Epithelial cell of proximal tubule (primary cell): ENCODE results near the gene SOX13. TPM values are rescaled to one million over a fixed set of nuclear protein-coding genes. Genes with fewer than 3 reads are reported as not detected.

Experiments
- DNase-seq: peaks from one replicate; pipeline ENCODE4 v3.0.0-alpha.2; 2011; ENCODE audit warnings: low read depth
- H3K4me3 ChIP-seq: 2 replicates; pipeline ENCODE4 v1.5.1; 2011; ENCODE audit warnings: low read depth, mild to moderate bottlenecking, low read length
- total RNA-seq: library from RNA; depleted of rRNA; stranded (reverse); fragments of >200 nt; gene quantifications from 2 replicates; pipeline ENCODE4 v1.2.3, GENCODE V29; 2015
- TF ChIP-seq, protein P1 (sequence below): conservative IDR thresholded peaks from 2 replicates; pipeline ENCODE4 v1.5.1; 2012; ENCODE audit warnings: low read depth, mild to moderate bottlenecking, low read length

Gene SOX13
- total RNA-seq, 1 donor from 2014 or later, result 16.2 TPM

DNA sequence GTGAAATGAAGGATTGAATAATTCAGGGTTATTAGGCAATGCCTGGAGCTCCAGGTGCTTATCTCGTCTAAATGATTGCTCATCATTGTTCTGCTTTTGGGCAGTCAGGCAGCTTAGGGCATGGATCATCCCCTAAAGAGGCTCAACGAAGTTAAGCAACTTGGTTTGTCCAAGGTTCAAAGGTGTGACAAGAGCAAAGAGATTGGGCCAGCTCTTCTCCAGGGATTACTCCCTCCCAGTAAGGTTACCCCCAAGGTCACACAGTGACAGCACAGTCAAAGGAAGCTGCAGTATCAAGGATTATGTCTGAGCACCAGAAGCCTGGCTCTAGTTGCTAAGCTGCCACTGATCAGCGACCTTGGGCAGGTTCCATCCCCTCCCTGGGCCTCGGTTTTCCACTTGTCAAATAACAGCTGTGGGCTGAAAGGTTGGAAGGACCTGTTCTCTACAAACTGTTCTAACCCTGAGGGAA is 72.2 kb downstream of the SOX13 start:
- TF ChIP-seq, protein P1, sequence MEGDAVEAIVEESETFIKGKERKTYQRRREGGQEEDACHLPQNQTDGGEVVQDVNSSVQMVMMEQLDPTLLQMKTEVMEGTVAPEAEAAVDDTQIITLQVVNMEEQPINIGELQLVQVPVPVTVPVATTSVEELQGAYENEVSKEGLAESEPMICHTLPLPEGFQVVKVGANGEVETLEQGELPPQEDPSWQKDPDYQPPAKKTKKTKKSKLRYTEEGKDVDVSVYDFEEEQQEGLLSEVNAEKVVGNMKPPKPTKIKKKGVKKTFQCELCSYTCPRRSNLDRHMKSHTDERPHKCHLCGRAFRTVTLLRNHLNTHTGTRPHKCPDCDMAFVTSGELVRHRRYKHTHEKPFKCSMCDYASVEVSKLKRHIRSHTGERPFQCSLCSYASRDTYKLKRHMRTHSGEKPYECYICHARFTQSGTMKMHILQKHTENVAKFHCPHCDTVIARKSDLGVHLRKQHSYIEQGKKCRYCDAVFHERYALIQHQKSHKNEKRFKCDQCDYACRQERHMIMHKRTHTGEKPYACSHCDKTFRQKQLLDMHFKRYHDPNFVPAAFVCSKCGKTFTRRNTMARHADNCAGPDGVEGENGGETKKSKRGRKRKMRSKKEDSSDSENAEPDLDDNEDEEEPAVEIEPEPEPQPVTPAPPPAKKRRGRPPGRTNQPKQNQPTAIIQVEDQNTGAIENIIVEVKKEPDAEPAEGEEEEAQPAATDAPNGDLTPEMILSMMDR, result no peak
- DNase-seq, result no peak
- no peak overlapping the region for H3K4me3 ChIP-seq

DNA sequence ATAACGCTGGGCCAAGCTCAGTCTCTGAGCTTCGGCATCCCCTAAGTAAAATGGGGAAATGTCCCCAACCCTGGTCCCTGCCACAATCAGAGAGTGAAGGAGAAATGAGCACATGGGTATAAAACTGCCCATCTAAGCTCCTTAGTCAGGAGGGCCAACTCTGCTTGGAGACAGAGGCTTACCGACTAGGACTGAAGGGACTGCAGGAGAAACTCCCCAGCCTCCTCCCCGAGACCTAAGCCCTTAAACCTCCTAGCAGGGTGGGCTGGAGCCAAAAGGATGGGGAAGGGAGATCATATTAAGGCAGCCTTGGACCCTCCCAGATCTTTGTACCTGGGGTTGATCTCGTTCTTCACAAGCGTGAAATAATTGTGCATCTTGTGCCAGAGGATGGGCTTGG is 73.4 kb downstream of the SOX13 start:
- TF ChIP-seq, protein P1, result no peak
- DNase-seq, result no peak
- H3K4me3 ChIP-seq, result no peak overlapping the region

DNA sequence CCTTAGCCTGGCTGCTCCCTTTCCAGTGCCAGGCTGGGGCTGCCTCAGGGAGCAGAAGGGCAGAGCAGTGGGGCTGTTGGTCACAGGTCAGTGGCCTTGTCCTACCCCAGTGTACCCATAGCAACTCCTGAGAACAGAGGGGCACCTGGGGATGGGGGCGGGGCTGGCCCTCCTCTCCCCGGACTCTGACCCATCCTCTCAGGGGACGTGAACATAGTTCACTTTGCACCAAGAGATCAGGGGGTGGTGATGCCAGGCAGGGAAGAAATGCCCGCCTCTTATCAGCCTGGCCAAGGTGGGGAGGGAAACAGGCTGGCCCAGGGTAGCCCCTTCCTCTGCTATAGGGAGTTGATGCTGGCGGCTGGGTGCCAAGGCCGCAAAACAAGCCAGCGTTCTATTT is 74.0 kb downstream of the SOX13 start:
- no peak for DNase-seq
- no peak overlapping the region for H3K4me3 ChIP-seq
- TF ChIP-seq, protein P1, result no peak

DNA sequence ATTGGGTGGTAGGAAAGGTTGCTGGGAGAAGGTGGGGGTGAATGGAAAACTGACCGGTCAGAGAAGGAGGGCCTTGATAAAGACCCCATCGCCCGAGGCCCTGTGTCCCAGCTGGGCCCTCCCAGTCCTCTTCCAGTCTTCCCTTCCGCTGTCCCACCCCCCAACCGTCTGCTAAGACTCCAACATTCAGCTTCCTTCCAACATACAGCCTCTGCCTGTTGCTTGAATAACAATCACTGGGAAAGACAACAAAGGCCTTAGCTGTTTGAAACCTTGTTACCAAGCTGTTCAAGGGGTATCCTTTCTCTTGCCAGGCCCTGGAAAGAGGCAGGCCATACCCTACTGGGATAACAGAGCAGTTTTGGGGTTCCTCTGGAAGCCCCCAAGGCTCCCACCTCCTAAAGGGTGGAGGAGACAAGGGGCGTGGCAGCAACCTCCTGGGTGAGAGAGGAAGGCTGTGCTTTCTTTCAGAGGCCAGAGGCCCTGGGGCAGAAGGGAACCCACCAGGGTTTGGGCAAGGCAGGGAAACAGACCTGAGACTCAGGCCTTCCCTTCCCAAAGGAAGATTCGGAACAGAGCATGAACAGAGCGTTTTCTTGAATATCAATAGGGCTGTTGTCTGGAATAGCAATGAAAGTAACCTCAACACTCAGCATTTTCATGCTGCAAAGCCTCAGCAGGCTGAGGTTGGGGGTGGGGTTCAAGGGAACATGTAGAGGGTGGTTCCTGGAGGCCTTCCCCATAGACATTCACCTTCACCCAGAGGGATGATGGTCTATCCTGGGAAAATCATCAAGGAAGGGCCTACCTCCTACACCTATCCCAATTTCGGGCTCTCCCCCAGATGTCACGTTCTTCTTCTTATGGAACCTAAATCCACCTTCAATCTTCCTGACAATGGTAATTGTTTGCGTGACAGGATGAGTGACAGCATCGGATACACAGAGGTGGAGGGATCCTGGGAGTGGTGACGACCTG is 74.8 kb downstream of the SOX13 start:
- no peak for DNase-seq
- TF ChIP-seq, protein P1, result no peak
- no peak overlapping the region for H3K4me3 ChIP-seq

DNA sequence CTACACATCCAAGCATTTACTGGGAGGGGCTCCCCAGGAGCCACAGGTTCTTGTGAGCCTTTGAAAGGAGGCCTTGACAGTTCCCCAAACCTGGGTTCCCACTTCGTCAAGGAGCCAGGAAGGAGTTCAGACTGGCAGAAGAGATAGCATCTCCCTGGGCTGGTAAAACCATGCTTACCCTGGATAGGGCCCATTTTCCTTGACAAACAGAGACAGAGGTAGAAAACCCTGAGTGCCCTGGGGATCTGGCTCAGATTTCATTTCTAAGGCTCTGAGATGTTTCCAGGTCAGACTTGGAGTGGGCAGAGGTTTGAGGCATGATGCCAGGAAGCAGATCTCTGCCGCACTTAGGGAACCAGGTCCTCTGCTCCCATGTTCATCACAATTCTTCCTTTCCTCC is 76.2 kb downstream of the SOX13 start:
- H3K4me3 ChIP-seq, result no peak overlapping the region
- no peak for DNase-seq
- TF ChIP-seq, protein P1, result no peak

DNA sequence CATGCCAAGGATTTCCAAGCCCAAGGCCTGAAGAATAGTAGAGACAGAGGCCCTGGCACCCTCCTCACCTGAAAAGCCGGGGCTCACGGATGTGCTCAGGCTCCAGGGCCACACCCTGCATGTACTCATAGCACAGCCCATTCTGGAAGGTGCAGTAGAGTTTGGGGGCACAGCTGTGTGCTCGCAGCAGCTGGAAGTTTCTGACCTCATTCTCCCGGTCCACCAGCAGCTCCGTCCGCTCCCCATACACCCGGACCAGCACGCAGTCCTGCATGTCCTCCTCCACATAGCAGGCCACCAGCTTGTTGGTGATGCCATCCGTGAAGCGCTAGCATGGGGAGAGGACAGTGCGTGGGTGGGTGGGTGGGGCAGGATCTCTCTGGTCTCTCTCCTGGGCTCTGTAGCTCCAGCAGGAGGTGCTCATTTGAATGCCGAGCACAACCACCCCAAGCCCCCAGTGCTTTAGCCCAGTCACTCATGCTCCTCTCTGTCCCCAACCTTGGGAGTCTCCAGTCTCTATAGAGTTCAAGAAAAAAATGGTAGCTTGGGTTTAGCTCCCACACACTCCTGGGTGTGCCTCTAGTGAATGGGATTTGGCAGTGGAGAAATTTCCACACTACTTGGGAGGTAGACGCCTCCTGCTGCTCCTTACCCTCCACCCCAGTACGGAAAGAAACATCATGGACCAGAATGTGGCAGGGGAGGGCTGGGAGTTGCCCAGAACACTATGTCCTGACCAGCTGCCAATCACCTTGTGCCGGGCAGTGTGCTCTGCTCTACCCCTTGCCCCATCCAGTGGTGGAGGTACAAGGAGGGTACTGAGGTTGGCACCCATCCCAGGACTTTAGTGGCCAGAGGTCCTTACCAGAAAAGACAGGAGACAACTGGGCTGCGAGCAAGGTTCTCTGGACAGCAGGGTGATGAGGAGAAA is 77.0 kb downstream of the SOX13 start:
- DNase-seq, result no peak
- H3K4me3 ChIP-seq, result no peak overlapping the region
- TF ChIP-seq, protein P1, result no peak
